GM12874 (cell line): ENCODE measurements around the gene CNPY1.

ENCODE experiments used
- TF ChIP-seq, protein P1 (sequence below): IDR thresholded peaks from 2 replicates; pipeline ENCODE4 v1.5.1; 2011; ENCODE audit warnings: low read depth, mild to moderate bottlenecking, control low read depth, low read length, moderate library complexity; ENCODE audit not compliant: insufficient read depth

Gene CNPY1

GRCh38 chr7:155495440-155496248 lies 50.7 kb downstream of the CNPY1 start:
- TF ChIP-seq, protein P1, sequence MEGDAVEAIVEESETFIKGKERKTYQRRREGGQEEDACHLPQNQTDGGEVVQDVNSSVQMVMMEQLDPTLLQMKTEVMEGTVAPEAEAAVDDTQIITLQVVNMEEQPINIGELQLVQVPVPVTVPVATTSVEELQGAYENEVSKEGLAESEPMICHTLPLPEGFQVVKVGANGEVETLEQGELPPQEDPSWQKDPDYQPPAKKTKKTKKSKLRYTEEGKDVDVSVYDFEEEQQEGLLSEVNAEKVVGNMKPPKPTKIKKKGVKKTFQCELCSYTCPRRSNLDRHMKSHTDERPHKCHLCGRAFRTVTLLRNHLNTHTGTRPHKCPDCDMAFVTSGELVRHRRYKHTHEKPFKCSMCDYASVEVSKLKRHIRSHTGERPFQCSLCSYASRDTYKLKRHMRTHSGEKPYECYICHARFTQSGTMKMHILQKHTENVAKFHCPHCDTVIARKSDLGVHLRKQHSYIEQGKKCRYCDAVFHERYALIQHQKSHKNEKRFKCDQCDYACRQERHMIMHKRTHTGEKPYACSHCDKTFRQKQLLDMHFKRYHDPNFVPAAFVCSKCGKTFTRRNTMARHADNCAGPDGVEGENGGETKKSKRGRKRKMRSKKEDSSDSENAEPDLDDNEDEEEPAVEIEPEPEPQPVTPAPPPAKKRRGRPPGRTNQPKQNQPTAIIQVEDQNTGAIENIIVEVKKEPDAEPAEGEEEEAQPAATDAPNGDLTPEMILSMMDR, result no peak

GRCh38 chr7:155494551-155494950 lies 51.8 kb downstream of the CNPY1 start:
- TF ChIP-seq, protein P1, result no peak

GRCh38 chr7:155493744-155494538 lies 52.4 kb downstream of the CNPY1 start:
- TF ChIP-seq, protein P1, result no peak

DNA sequence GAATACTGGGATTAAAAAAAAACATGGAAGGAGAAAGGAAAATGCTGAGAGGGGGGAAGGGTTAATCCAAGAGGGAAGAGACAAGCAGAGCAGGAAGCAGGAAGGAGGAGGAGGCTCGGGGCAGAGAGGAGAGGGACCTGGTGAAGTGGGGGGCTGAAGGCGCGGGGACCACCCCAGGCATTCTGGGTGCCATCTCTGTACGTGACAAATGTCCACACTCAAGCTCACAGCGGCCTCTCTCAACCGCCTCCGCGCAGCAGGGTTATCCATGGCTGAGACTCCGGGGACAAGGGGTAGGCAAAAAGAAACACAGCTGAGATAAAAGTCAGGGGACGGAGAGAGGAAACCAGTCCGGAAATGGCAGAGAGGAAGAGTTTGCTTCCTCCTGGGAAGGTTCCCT lies 54.5 kb downstream of the CNPY1 start:
- TF ChIP-seq, protein P1, result no peak

DNA sequence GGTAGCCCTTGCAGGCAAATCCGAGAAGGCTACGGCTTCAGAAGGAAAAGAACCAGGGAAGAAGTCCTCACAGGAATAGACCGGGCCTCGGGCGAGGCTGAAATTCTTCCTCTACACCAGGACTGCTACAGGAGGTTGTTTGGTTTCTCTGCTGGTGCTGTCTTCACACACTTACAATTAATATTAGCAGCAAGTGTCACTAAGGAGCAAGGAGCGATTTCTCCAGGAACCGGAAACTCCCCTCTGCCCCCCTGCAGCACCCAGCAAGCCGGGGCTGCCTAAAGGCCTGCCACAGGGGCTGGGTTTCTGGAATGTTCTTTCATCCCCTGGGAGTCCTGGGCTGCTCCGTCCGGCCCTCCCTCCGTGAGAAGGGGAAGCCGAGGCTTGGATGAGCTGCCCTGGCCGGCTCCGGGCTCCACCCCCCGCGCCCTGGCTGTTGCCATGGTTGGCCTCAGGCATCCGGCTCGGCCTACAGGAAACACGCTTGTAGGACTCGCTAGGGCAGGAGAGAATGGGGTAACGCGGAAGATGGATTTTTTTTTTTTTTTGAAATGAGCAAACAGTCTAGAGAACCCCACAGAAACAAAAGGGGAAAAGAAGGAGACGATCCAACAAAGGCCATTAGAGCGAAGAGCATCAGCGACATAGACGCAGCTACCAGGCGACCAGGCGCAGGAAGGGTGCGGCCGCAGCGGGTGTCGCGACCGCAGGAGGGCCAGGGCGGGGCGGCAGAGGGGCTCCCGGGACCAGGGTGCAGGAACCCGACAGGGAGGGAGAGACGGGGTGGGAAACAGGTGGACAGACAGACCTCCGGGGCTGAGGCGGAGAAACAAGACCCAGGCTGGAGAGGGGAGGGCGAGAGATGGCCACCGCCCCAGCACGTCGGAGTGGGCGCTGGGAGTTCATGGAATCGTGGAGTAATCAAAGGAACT lies 55.4 kb downstream of the CNPY1 start:
- TF ChIP-seq, protein P1, result no peak

- TF ChIP-seq, protein P1, result no peak
Measured at GRCh38 chr7:155489862-155490696, 56.3 kb downstream of the CNPY1 start.
